ENCODE measurements around the gene SLC9A3.
"Not testable (repeated sequence)": the region's sequence is repeated elsewhere in the genome, so short reads cannot be mapped to it uniquely, and the experiment has no call there.

Gene SLC9A3

GRCh38 chr5:488744-489688, 35.2 kb downstream of the SLC9A3 start:
- no peak for DNase-seq

- DNase-seq = no peak
These were observed 36.0 kb downstream of the SLC9A3 start for GRCh38 chr5:488241-488640.

GRCh38 chr5:486597-486996, 37.7 kb downstream of the SLC9A3 start:
- DNase-seq = not testable (repeated sequence)

GRCh38 chr5:485946-486491, 38.2 kb downstream of the SLC9A3 start:
- no peak for DNase-seq

GRCh38 chr5:485113-485945, 38.9 kb downstream of the SLC9A3 start:
- DNase-seq = no peak

GRCh38 chr5:484556-484955, 39.7 kb downstream of the SLC9A3 start:
- DNase-seq = no peak

GRCh38 chr5:483434-484140, 40.7 kb downstream of the SLC9A3 start:
- no peak for DNase-seq

GRCh38 chr5:483011-483410, 41.2 kb downstream of the SLC9A3 start:
- no peak for DNase-seq

- DNase-seq = no peak
These were observed 41.7 kb downstream of the SLC9A3 start for GRCh38 chr5:482506-482905.

- DNase-seq = no peak
These were observed 42.2 kb downstream of the SLC9A3 start for GRCh38 chr5:482021-482420.

GRCh38 chr5:481347-481746, 42.9 kb downstream of the SLC9A3 start:
- DNase-seq = no peak

- no peak for DNase-seq
These were observed 44.5 kb downstream of the SLC9A3 start for GRCh38 chr5:479566-480319.

- DNase-seq = no peak
These were observed 45.2 kb downstream of the SLC9A3 start for GRCh38 chr5:478982-479535.

- no peak for DNase-seq
These were observed 45.8 kb downstream of the SLC9A3 start for GRCh38 chr5:478369-478981.

GRCh38 chr5:477871-478270, 46.4 kb downstream of the SLC9A3 start:
- DNase-seq = no peak

- DNase-seq = no peak
These were observed 47.0 kb downstream of the SLC9A3 start for GRCh38 chr5:477247-477646.

- no peak for DNase-seq
These were observed 47.5 kb downstream of the SLC9A3 start for GRCh38 chr5:476814-477175.

GRCh38 chr5:476102-476813, 48.0 kb downstream of the SLC9A3 start:
- no peak for DNase-seq

- DNase-seq = no peak
These were observed 48.5 kb downstream of the SLC9A3 start for GRCh38 chr5:475704-476101.

GRCh38 chr5:474840-475661, 49.2 kb downstream of the SLC9A3 start:
- DNase-seq = no peak

Measured in activated CD4-positive, alpha-beta T cell treated with anti-CD3 and anti-CD28 coated beads for 48 hours (primary cell).